Right lung (tissue), 10 donors: ENCODE data around the gene ADNP2. TPM values are rescaled to one million over a fixed set of nuclear protein-coding genes. Genes with fewer than 3 reads are reported as not detected.
A peak's percentile ranks its signal among the peaks of the same experiment; 100 is the strongest.

Source experiments
- DNase-seq, 2 donors: peaks; one replicate each; pipeline ENCODE4 v3.0.0-alpha.2; 2013
- long read RNA-seq, 8 donors: transcript quantifications; one replicate each; lab custom pipeline, GENCODE V29; 2026
- polyA plus RNA-seq, 5 donors: library from polyadenylated mRNA; unstranded; fragments of 120-200 nt; gene quantifications; one replicate each; pipeline versions ENCODE4 v1.2.1 to v1.2.3, GENCODE V29; 2013; ENCODE audit warnings: inconsistent platforms in 1 of 5, low replicate concordance in 1 of 5; ENCODE audit not compliant: insufficient read length in 5 of 5, insufficient read depth in 1 of 5

Gene ADNP2, protein sequence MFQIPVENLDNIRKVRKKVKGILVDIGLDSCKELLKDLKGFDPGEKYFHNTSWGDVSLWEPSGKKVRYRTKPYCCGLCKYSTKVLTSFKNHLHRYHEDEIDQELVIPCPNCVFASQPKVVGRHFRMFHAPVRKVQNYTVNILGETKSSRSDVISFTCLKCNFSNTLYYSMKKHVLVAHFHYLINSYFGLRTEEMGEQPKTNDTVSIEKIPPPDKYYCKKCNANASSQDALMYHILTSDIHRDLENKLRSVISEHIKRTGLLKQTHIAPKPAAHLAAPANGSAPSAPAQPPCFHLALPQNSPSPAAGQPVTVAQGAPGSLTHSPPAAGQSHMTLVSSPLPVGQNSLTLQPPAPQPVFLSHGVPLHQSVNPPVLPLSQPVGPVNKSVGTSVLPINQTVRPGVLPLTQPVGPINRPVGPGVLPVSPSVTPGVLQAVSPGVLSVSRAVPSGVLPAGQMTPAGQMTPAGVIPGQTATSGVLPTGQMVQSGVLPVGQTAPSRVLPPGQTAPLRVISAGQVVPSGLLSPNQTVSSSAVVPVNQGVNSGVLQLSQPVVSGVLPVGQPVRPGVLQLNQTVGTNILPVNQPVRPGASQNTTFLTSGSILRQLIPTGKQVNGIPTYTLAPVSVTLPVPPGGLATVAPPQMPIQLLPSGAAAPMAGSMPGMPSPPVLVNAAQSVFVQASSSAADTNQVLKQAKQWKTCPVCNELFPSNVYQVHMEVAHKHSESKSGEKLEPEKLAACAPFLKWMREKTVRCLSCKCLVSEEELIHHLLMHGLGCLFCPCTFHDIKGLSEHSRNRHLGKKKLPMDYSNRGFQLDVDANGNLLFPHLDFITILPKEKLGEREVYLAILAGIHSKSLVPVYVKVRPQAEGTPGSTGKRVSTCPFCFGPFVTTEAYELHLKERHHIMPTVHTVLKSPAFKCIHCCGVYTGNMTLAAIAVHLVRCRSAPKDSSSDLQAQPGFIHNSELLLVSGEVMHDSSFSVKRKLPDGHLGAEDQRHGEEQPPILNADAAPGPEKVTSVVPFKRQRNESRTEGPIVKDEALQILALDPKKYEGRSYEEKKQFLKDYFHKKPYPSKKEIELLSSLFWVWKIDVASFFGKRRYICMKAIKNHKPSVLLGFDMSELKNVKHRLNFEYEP
- polyA plus RNA-seq = 10 to 100 TPM; 17.4 to 20.6 (median 18.3) TPM
- long read RNA-seq, donor 1, full-length matches to known transcripts = 12 of 12 reads
- long read RNA-seq, donor 1, partial matches to known transcripts = 0 of 12 reads
- long read RNA-seq, donor 1, other reads (novel, unspliced or antisense) = 0 of 12 reads
- long read RNA-seq, donor 2, full-length matches to known transcripts = 2 of 2 reads
- long read RNA-seq, donor 2, partial matches to known transcripts = 0 of 2 reads
- long read RNA-seq, donor 2, other reads (novel, unspliced or antisense) = 0 of 2 reads
- long read RNA-seq, donor 3, full-length matches to known transcripts = 3 of 3 reads
- long read RNA-seq, donor 3, partial matches to known transcripts = 0 of 3 reads
- long read RNA-seq, donor 3, other reads (novel, unspliced or antisense) = 0 of 3 reads
- long read RNA-seq, donor 4, full-length matches to known transcripts = 1 of 1 reads
- long read RNA-seq, donor 4, partial matches to known transcripts = 0 of 1 reads
- long read RNA-seq, donor 4, other reads (novel, unspliced or antisense) = 0 of 1 reads
- long read RNA-seq, donor 5, full-length matches to known transcripts = 4 of 4 reads
- long read RNA-seq, donor 5, partial matches to known transcripts = 0 of 4 reads
- long read RNA-seq, donor 5, other reads (novel, unspliced or antisense) = 0 of 4 reads
- long read RNA-seq, donor 6, full-length matches to known transcripts = 4 of 4 reads
- long read RNA-seq, donor 6, partial matches to known transcripts = 0 of 4 reads
- long read RNA-seq, donor 6, other reads (novel, unspliced or antisense) = 0 of 4 reads
- long read RNA-seq, donor 7, full-length matches to known transcripts = 5 of 5 reads
- long read RNA-seq, donor 7, partial matches to known transcripts = 0 of 5 reads
- long read RNA-seq, donor 7, other reads (novel, unspliced or antisense) = 0 of 5 reads
- long read RNA-seq, donor 8, full-length matches to known transcripts = 1 of 1 reads
- long read RNA-seq, donor 8, partial matches to known transcripts = 0 of 1 reads
- long read RNA-seq, donor 8, other reads (novel, unspliced or antisense) = 0 of 1 reads

DNA sequence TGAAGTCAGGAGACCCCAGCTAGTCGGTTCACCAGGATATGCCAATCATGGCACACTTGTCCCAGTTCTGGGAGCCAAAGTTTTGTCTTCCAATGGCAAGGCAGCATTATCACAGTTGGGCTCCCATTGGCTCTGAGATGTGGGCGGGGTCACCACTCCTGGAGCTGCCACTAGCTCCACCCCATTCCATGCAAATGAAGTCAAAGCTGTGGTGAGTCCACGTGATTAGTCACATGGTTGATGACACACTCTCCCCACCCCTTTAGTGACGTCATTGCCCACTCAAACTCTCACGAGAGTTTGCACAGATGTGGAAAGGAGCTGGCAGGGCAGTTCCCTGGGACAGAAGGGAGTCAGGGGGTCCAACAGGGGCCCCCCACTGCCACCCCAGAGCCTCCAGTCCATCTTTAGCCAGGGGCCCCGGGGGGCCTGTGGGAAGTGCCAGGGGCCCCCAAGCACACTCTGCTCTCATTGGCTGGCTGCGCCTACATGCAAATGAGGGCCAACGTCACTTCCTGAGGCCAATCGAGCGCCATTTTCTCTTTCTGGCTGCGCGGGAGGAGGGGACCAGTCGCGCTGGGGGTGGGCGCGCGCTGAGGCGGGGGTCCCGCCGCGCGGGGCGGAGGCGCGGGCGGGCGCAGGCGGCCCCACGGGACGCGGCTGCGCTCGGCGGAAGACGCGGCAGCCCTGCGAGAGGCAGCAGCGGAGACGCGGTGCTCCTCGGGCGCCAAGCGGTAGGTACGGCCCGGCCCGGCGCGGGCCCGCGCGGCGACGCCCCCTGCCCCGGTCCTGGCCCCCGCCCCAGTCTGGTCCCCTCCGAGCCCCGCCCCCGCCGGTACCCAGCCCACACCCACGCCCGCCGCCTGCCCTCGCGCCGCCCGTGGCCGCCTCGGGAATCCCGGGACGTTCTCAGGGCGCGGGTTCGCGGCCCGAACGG lies at the start of gene ADNP2:
Gene ADNP2, plus strand, starts transcription at position 524 of the 937 bp plus-strand sequence. CDS start 8,281 bp downstream, outside the sequence.
- peak; percentile 71 to 79 for DNase-seq

DNA sequence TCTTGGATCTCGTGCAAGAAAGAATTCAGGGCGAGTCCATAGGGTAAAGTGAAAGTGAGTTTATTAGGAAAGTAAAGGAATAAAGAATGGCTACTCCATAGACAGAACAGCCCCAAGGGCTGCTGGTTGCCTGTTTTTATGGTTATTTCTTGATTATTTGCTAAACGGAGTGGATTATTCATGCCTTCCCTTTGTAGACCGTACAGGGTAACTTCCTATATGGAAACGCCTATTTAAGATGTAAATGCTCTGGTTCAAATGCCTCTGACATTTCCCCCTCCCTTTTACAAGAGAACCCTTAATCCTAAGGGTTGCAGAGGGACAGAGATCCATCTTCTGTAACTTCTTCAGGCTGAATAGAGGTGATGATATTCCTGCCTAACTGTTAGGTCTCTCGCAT lies 49.1 kb upstream of the ADNP2 start:
- DNase-seq = no peak

DNA sequence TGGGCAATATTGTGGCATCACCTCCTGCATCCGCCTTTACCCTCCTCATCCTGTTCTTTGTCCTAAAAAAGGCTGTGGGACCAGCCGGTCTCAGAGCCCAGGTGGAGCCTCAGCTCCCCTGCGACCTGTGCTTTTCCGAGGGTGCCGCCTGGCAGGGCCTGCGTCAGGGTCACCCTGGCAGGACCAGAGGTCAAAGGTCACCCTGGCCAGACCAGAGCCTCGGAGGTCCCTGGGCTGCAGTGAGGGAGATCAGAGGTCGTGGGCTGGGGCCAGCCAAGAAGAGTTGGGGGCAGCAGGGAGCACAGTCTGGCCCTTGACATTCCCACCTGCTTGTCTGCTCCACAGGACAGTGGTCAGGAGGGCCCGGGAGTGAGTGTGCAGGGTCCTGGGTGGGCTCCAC lies 43.4 kb upstream of the ADNP2 start:
- no peak for DNase-seq

- no peak for DNase-seq
Observed at GRCh38 chr18:80067321-80067720, 41.7 kb upstream of the ADNP2 start.

GRCh38 chr18:80067897-80068296 lies 41.2 kb upstream of the ADNP2 start:
- DNase-seq = no peak

- DNase-seq = no peak
Observed at GRCh38 chr18:80068571-80069272, 40.3 kb upstream of the ADNP2 start.

DNA sequence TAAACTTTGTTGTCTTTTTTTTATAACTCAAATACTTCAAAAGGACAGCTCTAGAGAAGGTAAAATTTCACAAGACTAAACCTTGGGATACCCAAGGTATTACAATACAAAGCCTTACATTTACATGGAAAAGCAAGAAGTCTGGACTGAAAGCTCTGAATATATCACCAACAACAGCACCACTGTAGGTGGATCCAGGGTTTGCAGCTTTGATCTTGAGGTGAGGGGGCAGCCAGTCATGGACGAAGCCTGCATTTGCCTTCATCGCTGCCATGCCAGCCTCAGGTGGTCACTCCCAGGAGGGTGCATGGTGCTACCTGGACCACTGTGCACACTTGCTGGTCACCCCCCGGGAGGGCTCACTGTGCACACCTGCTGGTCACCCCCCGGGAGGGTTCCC lies 38.2 kb upstream of the ADNP2 start:
- no peak for DNase-seq

- DNase-seq = no peak
Observed at GRCh38 chr18:80074183-80074582, 34.9 kb upstream of the ADNP2 start.

DNA sequence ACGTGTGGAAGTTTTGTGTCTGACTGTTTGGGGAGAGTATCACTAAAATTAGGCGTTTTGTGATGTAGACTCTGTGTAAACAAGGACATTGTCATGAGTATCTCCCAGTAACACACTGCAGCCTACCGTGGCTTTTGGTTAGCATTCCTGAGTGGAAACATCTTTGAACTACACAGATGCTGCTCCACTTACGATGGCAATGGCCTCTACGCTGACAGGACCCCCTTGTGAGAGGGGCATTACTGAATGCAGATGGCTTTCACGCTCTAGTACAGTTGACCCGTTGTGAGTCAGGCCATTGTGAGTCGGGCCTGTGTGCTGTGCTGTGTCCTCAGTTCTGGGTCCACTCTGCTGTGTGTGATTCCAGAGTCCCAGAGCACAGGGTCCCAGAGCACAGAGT lies 34.4 kb upstream of the ADNP2 start:
- no peak for DNase-seq

DNA sequence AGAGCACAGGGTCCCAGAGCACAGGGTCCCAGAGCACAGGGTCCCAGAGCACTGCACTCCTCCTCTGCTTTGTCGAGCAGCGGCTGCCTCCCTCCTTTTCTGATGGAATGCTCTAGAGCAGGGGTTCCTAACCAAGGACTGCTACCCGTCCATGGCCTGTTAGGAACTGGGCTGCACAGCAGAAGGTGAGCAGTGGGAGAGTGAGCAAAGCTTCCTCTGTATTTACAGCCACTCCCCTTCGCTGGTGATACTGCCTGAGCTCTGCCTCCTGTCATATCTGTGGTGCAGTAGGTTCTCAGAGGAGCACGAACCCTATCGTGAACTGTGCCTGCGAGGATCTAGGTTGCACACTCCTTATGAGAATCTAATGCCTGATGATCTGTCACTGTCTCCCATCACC lies 33.1 kb upstream of the ADNP2 start:
- no peak for DNase-seq

- no peak for DNase-seq
Observed at GRCh38 chr18:80076379-80076778, 32.7 kb upstream of the ADNP2 start.

DNA sequence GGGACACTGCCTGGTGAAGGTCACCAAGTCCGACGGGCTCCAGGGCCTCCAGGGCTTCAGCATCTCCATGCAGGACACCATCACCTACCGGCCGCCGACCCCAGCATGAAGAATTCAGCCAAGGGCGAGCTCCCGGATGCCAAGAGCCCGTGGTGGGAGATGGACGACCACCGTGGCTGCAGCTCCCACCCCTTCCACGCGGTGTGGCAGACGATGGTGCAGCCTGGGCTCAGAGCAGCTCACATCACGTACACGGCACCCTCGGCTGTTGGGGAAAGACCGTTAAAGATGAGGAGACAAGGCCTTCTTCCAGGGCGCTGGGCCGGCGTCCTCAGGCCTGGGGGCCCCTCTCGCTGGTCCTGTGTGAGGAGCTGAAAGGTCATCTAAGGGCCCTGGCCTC lies 31.2 kb upstream of the ADNP2 start:
- no peak for DNase-seq

GRCh38 chr18:80086281-80086680 lies 22.8 kb upstream of the ADNP2 start:
- no peak for DNase-seq

DNA sequence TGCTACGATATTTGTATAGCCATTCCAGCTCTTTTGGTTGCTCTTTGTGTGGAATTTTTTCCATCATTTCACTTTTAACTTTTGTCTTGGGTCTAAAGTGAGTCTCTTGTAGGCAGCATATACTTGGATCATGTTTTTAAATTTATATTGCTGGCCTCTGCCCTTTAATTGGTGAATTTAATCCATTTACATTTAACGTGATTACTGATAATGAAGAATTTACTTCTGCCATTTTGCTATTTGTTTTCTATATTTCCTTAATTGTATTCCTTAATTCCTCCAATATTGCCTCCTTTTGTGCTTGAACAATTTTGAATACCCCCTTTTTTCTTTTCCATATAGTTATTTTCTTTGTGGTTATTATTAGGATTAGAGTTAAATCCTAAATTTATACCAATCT lies 21.0 kb upstream of the ADNP2 start:
- DNase-seq = no peak

- no peak for DNase-seq
Observed at GRCh38 chr18:80088823-80089222, 20.2 kb upstream of the ADNP2 start.

DNA sequence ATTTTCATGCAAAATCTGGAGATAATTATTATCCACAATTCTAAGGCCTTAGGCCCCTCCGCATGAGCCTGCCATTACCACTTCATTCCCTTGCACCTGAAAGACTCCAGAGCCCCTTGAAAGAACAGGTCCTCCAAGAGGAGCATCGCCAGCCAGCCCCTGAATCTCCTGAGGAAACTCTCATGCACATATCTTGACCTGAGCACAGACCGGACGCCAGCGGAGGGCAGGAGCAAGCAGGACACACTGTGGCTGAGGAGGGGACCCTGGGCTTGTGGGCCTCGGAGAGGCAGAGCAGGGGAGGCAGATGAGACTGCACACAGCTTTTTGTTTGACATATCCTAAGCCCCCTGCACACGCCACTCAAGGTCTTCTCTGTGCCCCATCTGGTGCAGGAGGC lies 13.6 kb upstream of the ADNP2 start:
- DNase-seq = no peak

DNA sequence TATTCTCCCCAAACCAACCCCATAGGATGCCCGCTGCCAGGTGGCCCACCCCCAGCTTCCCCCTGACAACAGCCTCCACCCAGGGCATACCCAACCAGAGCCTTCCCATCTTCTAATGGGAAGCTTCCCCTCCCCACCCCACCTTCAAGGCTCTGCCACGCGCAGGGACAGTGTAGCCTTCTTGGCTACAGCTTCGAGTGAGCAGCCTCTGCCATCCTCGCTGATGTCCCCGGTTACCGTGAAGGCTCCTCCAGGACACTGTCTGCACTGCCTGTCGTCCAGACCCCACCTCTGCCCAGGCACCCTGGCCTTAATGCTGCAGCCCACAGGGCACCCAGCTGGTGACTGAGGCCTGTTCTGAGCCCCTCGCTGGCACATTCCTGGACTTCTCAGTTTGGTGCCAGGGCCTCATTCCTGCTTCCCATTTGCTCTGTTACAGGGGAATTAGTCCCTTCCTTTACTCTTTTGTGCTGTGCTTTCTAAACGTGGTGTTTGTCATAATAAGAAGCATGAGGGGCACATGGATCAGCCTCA lies 13.0 kb upstream of the ADNP2 start:
- DNase-seq = no peak

DNA sequence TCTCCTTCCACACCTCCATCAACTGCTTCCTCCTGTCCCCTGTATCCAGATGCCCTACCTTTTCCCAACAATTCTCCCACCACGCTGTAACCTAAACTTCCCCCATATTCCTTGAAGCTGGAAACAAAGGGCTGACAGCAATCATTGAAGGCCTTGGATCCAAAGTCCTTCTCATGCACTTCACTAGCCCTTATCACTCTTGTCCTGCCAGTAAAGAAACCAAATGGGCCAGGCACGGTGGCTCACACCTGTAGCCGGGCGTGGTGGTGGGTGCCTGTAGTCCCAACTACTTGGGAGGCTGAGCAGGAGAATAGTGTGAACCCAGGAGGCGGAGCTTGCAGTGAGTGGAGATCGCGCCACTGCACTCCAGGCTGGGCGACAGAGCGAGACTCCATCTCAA lies 11.9 kb upstream of the ADNP2 start:
- no peak for DNase-seq
